HepG2 (cell line): Measurements from ENCODE around the gene CLNS1A. TPM values are rescaled to one million over a fixed set of nuclear protein-coding genes. Genes with fewer than 3 reads are reported as not detected.

Experiments used
- AHR ChIP-seq: IDR thresholded peaks from 2 replicates; pipeline ENCODE4 v1.6.1; 2018; ENCODE audit warnings: missing genetic modification reagents, missing compliant biosample characterization
- DR1 ChIP-seq: sonication (generic); formaldehyde crosslinking; IDR thresholded peaks from 2 replicates; pipeline ENCODE4 v1.8.0; 2021; ENCODE audit warnings: mild to moderate bottlenecking, missing genetic modification reagents, inconsistent platforms
- MEIS2 ChIP-seq: sonication (generic); formaldehyde crosslinking; IDR thresholded peaks from 2 replicates; pipeline ENCODE4 v1.9.0; 2021; ENCODE audit warnings: mild to moderate bottlenecking, missing genetic modification reagents
- MLLT10 ChIP-seq: sonication (generic); formaldehyde crosslinking; IDR thresholded peaks from 2 replicates; pipeline ENCODE4 v1.4.0; 2020; ENCODE audit warnings: missing genetic modification reagents
- MNT ChIP-seq: fragments of 450-650 bp; IDR thresholded peaks from 2 replicates; pipeline ENCODE4 v1.6.1; 2016
- MYPOP ChIP-seq: sonication (generic); formaldehyde crosslinking; IDR thresholded peaks from 2 replicates; pipeline ENCODE4 v1.8.1; 2023; ENCODE audit warnings: mild to moderate bottlenecking, moderate library complexity, missing genetic modification reagents
- PHF5A ChIP-seq: IDR thresholded peaks from one replicate; pipeline ENCODE4 v1.6.1; 2018; ENCODE audit warnings: low read depth, missing genetic modification reagents; ENCODE audit not compliant: unreplicated experiment
- PITX1 ChIP-seq: sonication (generic); formaldehyde crosslinking; IDR thresholded peaks from 2 replicates; pipeline ENCODE4 v1.5.1; 2020; ENCODE audit warnings: mild to moderate bottlenecking, missing genetic modification reagents
- POGZ ChIP-seq: sonication (generic); formaldehyde crosslinking; IDR thresholded peaks from 2 replicates; pipeline ENCODE4 v1.4.0; 2020; ENCODE audit warnings: mild to moderate bottlenecking, missing genetic modification reagents
- RXRB ChIP-seq: IDR thresholded peaks from 2 replicates; pipeline ENCODE4 v1.6.1; 2016; ENCODE audit warnings: borderline replicate concordance, missing genetic modification reagents, missing compliant biosample characterization
- ZBTB42 ChIP-seq: sonication (generic); formaldehyde crosslinking; IDR thresholded peaks from 2 replicates; pipeline ENCODE4 v1.5.0; 2020; ENCODE audit warnings: mild to moderate bottlenecking, missing genetic modification reagents
- ZC3H4 ChIP-seq: sonication (generic); formaldehyde crosslinking; IDR thresholded peaks from 2 replicates; pipeline ENCODE4 v1.4.0; 2020; ENCODE audit warnings: missing genetic modification reagents, borderline replicate concordance
- ZNF232 ChIP-seq: sonication (generic); formaldehyde crosslinking; IDR thresholded peaks from 2 replicates; pipeline ENCODE4 v1.4.0; 2020; ENCODE audit warnings: missing genetic modification reagents, borderline replicate concordance
- ZNF543 ChIP-seq: sonication (generic); formaldehyde crosslinking; IDR thresholded peaks from 2 replicates; pipeline ENCODE4 v1.4.0; 2020; ENCODE audit warnings: mild to moderate bottlenecking, missing genetic modification reagents
- ZNF549 ChIP-seq: sonication (generic); formaldehyde crosslinking; IDR thresholded peaks from 2 replicates; pipeline ENCODE4 v1.5.0; 2020; ENCODE audit warnings: missing genetic modification reagents
- ZNF562 ChIP-seq: sonication (generic); formaldehyde crosslinking; IDR thresholded peaks from 2 replicates; pipeline ENCODE4 v1.8.0; 2022; ENCODE audit warnings: missing genetic modification reagents, borderline replicate concordance
- ZNF777 ChIP-seq: sonication (generic); formaldehyde crosslinking; IDR thresholded peaks from 2 replicates; pipeline ENCODE4 v1.4.0; 2020; ENCODE audit warnings: missing genetic modification reagents
- ZNF879 ChIP-seq: sonication (generic); formaldehyde crosslinking; IDR thresholded peaks from 2 replicates; pipeline ENCODE4 v1.8.1; 2023; ENCODE audit warnings: missing genetic modification reagents
- polyA plus RNA-seq, 8 experiments: library from polyadenylated mRNA; depleted of rRNA in 3 of 8; stranded (reverse) in 7 of 8; unstranded in 1 of 8; fragments of >200 nt; fragmentation: Illumina TruSeq in 4 of 8; extraction: Trizol in 4 of 8; gene quantifications; 2 replicates each; pipeline versions ENCODE4 v1.2.1 to v1.2.3, GENCODE V29; 2011 to 2016; ENCODE audit warnings: low read depth in 4 of 8, missing spikeins in 1 of 8, mixed read lengths in 1 of 8; ENCODE audit not compliant: insufficient read depth in 1 of 8
- total RNA-seq, 5 experiments: library from RNA; depleted of rRNA; stranded (reverse); fragments of >200 nt; fragmentation: Illumina TruSeq; extraction: Trizol; gene quantifications; 2 replicates each; pipeline ENCODE4 v1.2.3, GENCODE V29; 2016; ENCODE audit warnings: low read depth in 1 of 5
- TF ChIP-seq, protein P1 (sequence below): sonication (generic); formaldehyde crosslinking; IDR thresholded peaks from 2 replicates; pipeline ENCODE4 v1.4.0; 2020; ENCODE audit warnings: low read depth, mild to moderate bottlenecking, missing genetic modification reagents
- TF ChIP-seq, protein P2 (sequence below): sonication (generic); formaldehyde crosslinking; IDR thresholded peaks from 2 replicates; pipeline ENCODE4 v1.4.0; 2020; ENCODE audit warnings: missing genetic modification reagents, borderline replicate concordance
- TF ChIP-seq, protein P3 (sequence below): sonication (generic); formaldehyde crosslinking; IDR thresholded peaks from 2 replicates; pipeline ENCODE4 v1.8.1; 2022; ENCODE audit warnings: low read depth, mild to moderate bottlenecking, missing genetic modification reagents

Gene CLNS1A
- total and polyA plus RNA-seq, 2 of the 13 experiments (the other 11 are each of a cell fraction or from before 2014, with no cell fraction given), result 158 to 219 TPM

GRCh38 chr11:77589521-77590193, 47.9 kb downstream of the CLNS1A start, which contains the start of gene AQP11 (continued):
- TF ChIP-seq, protein P1, sequence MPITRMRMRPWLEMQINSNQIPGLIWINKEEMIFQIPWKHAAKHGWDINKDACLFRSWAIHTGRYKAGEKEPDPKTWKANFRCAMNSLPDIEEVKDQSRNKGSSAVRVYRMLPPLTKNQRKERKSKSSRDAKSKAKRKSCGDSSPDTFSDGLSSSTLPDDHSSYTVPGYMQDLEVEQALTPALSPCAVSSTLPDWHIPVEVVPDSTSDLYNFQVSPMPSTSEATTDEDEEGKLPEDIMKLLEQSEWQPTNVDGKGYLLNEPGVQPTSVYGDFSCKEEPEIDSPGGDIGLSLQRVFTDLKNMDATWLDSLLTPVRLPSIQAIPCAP, result 0 out of 2 replicates have a peak, but pooled peaks have one; percentile 83
- TF ChIP-seq MYPOP (CRISPR knock-in tag) (peak; percentile 88), DR1 (0 out of 2 replicates have a peak, but pooled peaks have one; percentile 32), ZNF543 (CRISPR knock-in tag) (0 out of 2 replicates have a peak, but pooled peaks have one; percentile 50), MNT (no peak), ZC3H4 (peak; percentile 34; the same call in 1 of the 2 replicates), ZNF549 (CRISPR knock-in tag) (no peak), MLLT10 (CRISPR knock-in tag) (no peak), ZNF232 (CRISPR knock-in tag) (no peak), ZNF879 (CRISPR knock-in tag) (no peak), RXRB (CRISPR knock-in tag) (peak; percentile 50; the same call in 1 of the 2 replicates), PHF5A (CRISPR knock-in tag) (peak; percentile 42), POGZ (CRISPR knock-in tag) (peak; percentile 78), MEIS2 (peak; percentile 85), ZNF777 (CRISPR knock-in tag) (no peak), AHR (no peak), PITX1 (CRISPR knock-in tag) (peak; percentile 79), ZNF562 (CRISPR knock-in tag) (0 out of 2 replicates have a peak, but pooled peaks have one; percentile 36), ZBTB42 (CRISPR knock-in tag) (peak; percentile 56; the same call in 1 of the 2 replicates)
- TF ChIP-seq, protein P2, sequence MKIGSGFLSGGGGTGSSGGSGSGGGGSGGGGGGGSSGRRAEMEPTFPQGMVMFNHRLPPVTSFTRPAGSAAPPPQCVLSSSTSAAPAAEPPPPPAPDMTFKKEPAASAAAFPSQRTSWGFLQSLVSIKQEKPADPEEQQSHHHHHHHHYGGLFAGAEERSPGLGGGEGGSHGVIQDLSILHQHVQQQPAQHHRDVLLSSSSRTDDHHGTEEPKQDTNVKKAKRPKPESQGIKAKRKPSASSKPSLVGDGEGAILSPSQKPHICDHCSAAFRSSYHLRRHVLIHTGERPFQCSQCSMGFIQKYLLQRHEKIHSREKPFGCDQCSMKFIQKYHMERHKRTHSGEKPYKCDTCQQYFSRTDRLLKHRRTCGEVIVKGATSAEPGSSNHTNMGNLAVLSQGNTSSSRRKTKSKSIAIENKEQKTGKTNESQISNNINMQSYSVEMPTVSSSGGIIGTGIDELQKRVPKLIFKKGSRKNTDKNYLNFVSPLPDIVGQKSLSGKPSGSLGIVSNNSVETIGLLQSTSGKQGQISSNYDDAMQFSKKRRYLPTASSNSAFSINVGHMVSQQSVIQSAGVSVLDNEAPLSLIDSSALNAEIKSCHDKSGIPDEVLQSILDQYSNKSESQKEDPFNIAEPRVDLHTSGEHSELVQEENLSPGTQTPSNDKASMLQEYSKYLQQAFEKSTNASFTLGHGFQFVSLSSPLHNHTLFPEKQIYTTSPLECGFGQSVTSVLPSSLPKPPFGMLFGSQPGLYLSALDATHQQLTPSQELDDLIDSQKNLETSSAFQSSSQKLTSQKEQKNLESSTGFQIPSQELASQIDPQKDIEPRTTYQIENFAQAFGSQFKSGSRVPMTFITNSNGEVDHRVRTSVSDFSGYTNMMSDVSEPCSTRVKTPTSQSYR (CRISPR knock-in tag), result peak; percentile 61; the same call in 1 of the 2 replicates
- TF ChIP-seq, protein P3, sequence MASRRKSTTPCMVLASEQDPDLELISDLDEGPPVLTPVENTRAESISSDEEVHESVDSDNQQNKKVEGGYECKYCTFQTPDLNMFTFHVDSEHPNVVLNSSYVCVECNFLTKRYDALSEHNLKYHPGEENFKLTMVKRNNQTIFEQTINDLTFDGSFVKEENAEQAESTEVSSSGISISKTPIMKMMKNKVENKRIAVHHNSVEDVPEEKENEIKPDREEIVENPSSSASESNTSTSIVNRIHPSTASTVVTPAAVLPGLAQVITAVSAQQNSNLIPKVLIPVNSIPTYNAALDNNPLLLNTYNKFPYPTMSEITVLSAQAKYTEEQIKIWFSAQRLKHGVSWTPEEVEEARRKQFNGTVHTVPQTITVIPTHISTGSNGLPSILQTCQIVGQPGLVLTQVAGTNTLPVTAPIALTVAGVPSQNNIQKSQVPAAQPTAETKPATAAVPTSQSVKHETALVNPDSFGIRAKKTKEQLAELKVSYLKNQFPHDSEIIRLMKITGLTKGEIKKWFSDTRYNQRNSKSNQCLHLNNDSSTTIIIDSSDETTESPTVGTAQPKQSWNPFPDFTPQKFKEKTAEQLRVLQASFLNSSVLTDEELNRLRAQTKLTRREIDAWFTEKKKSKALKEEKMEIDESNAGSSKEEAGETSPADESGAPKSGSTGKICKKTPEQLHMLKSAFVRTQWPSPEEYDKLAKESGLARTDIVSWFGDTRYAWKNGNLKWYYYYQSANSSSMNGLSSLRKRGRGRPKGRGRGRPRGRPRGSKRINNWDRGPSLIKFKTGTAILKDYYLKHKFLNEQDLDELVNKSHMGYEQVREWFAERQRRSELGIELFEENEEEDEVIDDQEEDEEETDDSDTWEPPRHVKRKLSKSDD (CRISPR knock-in tag), result peak; percentile 57; the same call in 1 of the 2 replicates
